IgD-negative memory B cell (primary cell): ENCODE measurements around the gene PDE7B. TPM values are rescaled to one million over a fixed set of nuclear protein-coding genes. Genes with fewer than 3 reads are reported as not detected.

Experiments
- H3K27ac Mint-ChIP-seq, 3 donors: one replicate each; pipeline ENCODE4 v1.8.0; 2020 to 2022; ENCODE audit warnings: mild to moderate bottlenecking in 3 of 3, mixed read lengths in 3 of 3, moderate library complexity in 1 of 3
- H3K27me3 Mint-ChIP-seq: one replicate; pipeline ENCODE4 v1.8.0; 2021; ENCODE audit warnings: mixed read lengths
- H3K36me3 Mint-ChIP-seq: one replicate; pipeline ENCODE4 v1.8.0; 2020; ENCODE audit warnings: mild to moderate bottlenecking, mixed read lengths
- H3K4me1 Mint-ChIP-seq, 3 donors: one replicate each; pipeline ENCODE4 v1.8.0; 2020 to 2022; ENCODE audit warnings: mixed read lengths in 3 of 3, mild to moderate bottlenecking in 1 of 3
- H3K4me3 Mint-ChIP-seq, 4 donors: one replicate each; pipeline ENCODE4 v1.8.0; 2020 to 2022; ENCODE audit warnings: mild to moderate bottlenecking in 4 of 4, mixed read lengths in 4 of 4, moderate library complexity in 3 of 4
- H3K9me3 Mint-ChIP-seq, 3 donors: one replicate each; pipeline ENCODE4 v1.8.0; 2020 to 2021; ENCODE audit warnings: mixed read lengths in 3 of 3, mild to moderate bottlenecking in 1 of 3
- polyA plus RNA-seq: library from polyadenylated mRNA; unstranded; fragments of 300-500 nt; fragmentation: Illumina TruSeq; gene quantifications from one replicate; pipeline ENCODE4 v1.2.3, GENCODE V29; 2021

The PDE7B gene
- polyA plus RNA-seq, 1 donor from 2014 or later, result 0.49 TPM

DNA sequence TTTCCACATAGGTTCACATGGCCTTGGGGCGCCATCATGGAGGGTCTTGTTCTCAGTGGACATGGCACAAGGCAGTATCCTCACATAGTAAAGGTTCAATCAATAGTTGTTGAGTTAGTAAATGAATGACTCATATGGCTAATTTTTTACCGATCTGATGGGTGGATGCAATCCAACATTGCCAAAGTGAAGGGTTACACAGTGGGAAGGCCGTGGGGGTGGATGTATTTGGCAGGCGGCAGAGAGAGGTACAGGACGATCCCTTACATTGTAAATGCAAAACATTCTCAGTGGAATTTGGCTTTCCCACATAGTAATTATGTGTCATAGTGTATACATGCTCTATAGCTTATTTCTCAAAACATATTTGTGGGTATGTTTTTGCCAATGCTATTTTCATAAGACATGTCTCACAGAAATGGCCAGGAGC lies 21.0 kb upstream of the PDE7B start:
- Mint-ChIP-seq H3K9me3 (peaks cover 0 to 3% (median 0%) of the 10 kb centered on the region in 3 donors), H3K27ac (no peak overlapping the region), H3K4me3 (no peak overlapping the region), H3K4me1 (no peaks in the 10 kb centered on the region), H3K27me3 (peaks cover 9% of the 10 kb centered on the region), H3K36me3 (no peaks in the 10 kb centered on the region)

DNA sequence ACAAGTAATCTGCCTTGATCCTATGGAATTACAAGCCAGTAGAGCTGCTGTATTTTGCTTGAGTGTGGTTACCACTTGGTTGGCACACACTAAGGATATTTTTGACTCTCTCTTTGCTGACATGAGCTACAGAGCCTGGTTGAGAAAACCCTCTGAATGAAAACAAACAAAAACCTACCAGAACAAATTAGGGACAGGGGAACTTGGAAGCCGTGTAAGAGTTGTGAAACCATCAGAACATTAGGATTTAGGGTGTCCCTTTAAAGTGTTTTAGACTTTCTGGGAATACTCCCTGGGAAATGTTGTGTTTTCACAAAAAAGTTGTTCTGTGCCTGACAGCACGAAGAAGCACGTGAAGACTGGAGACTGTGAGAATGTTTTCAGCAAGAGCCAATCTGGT lies 20.5 kb upstream of the PDE7B start:
- H3K36me3 Mint-ChIP-seq, result no peaks in the 10 kb centered on the region
- no peaks in the 10 kb centered on the region for H3K4me1 Mint-ChIP-seq
- no peak overlapping the region for H3K4me3 Mint-ChIP-seq
- H3K27me3 Mint-ChIP-seq, result peaks cover 12% of the 10 kb centered on the region
- peaks cover 0 to 2% (median 0%) of the 10 kb centered on the region in 3 donors for H3K9me3 Mint-ChIP-seq
- H3K27ac Mint-ChIP-seq, result no peak overlapping the region

DNA sequence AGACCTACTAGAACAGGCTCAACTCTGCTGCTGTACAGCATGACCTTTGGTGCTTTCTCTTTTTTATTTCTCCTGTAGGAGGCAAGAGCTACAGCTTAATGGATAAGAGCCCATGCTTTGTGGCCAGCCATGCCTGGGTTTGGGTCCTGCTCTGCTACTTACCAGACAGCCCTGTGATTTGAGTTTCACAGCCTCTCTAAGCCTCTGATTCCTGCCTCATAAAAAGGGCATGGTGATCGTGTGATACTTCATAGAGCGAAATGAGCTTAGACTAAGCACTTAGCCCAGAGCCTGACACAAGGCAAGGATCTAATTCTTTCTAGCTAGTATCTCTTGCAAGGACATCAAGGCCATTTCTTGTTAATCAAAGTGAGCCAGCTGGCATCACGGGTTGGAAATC lies 19.3 kb upstream of the PDE7B start:
- H3K27me3 Mint-ChIP-seq, result peaks cover 15% of the 10 kb centered on the region
- no peaks in the 10 kb centered on the region for H3K36me3 Mint-ChIP-seq
- no peaks in the 10 kb centered on the region for H3K4me1 Mint-ChIP-seq
- H3K9me3 Mint-ChIP-seq, result no peaks in the 10 kb centered on the region
- H3K4me3 Mint-ChIP-seq, result no peak overlapping the region
- H3K27ac Mint-ChIP-seq, result no peak overlapping the region

DNA sequence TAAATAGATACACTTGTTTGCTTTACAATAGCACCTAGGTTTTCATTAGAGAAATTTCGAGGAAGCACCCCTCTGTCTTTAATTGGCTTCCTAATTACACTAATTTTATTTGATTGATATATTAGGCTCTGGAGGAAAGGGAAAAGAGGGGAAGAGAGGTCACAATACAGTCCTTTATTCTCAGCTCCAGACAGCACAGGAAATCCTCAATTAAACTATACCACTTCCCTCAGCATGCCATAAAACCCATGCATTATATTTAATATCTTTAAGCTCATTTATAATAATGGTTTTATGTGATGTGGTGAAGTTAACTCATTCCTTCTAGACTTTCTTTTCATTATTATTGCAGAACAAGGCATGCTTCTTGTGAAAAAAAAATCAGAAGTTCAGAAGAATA lies 17.7 kb upstream of the PDE7B start:
- no peak overlapping the region for H3K27ac Mint-ChIP-seq

DNA sequence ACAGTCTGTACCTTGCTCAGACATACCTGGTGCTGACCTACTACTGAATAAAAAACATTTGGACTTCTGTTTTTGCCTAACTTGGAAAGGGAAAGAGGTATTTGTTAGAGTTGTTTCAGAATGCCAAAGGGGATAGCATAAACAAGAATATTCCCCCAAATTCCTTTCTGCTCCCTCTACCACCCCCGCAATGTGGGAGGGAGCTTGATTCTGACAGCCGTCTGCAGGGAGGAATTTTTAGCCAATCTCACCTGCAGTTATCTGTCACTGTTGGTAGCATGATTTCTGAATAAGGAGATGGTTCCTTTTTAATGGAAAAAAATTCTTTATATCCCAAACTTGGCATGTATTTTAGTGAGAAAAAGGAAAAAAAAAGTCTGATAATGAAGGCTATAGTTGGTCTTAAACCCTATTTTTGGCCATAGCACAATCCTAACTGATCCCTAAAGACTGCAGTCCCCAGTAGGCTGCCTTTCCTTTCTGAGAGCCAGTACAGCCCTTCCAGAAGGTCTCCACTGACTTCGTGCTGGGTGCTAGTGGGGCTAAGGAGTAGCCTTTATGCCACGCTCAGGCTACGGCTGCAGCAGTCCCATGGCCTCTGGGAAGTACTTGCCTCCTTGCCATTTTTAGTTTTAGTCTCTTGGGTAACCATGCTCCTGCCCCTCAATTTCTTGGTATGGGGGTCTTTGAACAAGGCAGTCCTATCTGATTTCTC lies 13.6 kb upstream of the PDE7B start:
- Mint-ChIP-seq H3K9me3 (peaks cover 0 to 3% (median 0%) of the 10 kb centered on the region in 3 donors), H3K36me3 (no peaks in the 10 kb centered on the region), H3K4me1 (no peaks in the 10 kb centered on the region), H3K4me3 (no peak overlapping the region), H3K27me3 (peaks cover 16% of the 10 kb centered on the region), H3K27ac (no peak overlapping the region)

More for the DNA sequence above, 17.7 kb upstream of the PDE7B start:
- H3K9me3 Mint-ChIP-seq, result no peaks in the 10 kb centered on the region
- no peaks in the 10 kb centered on the region for H3K36me3 Mint-ChIP-seq
- peaks cover 15% of the 10 kb centered on the region for H3K27me3 Mint-ChIP-seq
- no peaks in the 10 kb centered on the region for H3K4me1 Mint-ChIP-seq
- H3K4me3 Mint-ChIP-seq, result no peak overlapping the region

DNA sequence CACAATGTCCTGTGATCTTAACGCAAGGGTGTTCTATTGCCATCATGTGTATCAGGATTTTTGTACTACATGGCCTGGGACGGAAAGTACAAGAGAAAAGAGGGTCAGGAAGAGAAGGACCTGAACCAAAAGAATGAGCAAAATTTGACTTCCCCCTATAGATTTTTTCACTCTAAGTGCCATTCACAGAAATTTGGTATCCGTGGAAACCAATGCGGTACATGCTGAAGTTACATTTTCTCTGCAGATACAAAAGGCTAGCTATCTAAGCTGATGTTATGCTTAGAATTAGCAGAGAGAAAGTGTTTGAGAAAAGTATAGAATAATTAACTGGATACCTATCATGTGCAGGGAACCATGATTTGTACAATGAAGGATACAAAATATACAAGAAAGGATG lies 12.4 kb upstream of the PDE7B start:
- H3K9me3 Mint-ChIP-seq, result peaks cover 0 to 4% (median 2%) of the 10 kb centered on the region in 3 donors
- H3K27ac Mint-ChIP-seq, result no peak overlapping the region
- H3K27me3 Mint-ChIP-seq, result peaks cover 12% of the 10 kb centered on the region
- no peaks in the 10 kb centered on the region for H3K4me1 Mint-ChIP-seq
- H3K36me3 Mint-ChIP-seq, result no peaks in the 10 kb centered on the region
- H3K4me3 Mint-ChIP-seq, result no peak overlapping the region

DNA sequence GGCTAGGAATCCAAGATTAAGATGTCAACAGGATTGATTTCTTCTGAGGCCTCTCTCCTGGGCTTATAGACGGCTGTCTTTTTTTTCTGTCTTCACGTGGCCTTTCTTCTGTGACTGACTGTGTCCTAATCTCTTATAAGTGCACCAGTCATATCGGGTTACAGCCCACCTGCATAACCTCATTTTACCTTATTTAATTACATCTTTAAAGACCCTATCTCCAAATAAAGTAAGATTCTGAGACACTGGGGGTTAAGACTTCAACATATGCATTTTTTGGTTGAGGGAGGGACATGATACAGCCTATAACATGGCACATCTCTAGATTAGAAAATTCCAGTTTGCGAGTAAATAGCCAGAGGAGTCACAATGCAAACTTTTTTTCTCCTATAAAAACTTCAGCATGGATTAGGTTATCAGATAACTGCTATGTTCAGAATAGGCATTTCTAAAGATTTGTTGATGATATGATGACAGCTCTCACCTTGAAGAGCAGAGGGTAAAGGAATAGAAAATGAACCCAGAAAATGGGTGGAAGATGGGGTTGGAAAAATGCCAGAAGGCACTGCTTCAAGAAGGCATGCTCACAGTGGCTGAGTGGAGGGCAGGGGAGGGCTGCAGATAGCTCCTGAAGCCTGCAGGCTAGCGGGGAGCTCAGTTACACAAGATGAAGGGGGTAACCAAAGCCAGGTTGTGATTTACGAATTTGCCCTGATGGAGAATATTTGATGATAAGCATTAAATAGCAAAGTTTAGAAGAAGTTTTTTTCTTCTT lies 8.7 kb upstream of the PDE7B start:
- H3K9me3 Mint-ChIP-seq, result peaks cover 0 to 4% (median 2%) of the 10 kb centered on the region in 3 donors
- H3K27me3 Mint-ChIP-seq, result peaks cover 2% of the 10 kb centered on the region
- no peak overlapping the region for H3K4me3 Mint-ChIP-seq
- peak overlapping the region in 1 of 3 donors; percentile 67 for H3K27ac Mint-ChIP-seq
- H3K36me3 Mint-ChIP-seq, result no peaks in the 10 kb centered on the region
- H3K4me1 Mint-ChIP-seq, result no peaks in the 10 kb centered on the region

DNA sequence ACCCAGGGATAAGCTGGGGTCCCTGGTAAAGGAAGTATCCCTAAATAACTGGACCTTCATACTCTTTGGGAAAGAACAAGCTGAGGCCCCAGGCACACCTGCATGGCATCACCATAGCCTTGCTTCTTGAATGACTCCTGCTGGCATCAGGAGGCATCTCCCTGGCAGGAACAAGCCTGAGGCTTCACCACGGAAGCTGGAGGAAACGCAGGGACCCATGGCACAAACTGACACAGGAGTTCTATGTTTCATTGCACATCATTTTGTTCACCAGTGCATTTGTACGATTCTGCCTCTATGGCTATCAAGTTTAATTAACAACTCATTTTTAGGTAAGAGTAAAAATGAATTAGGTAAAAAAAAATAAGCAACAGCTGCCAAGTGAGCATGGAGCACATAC lies 619 bp upstream of the PDE7B start:
- Mint-ChIP-seq H3K9me3 (no peaks in the 10 kb centered on the region), H3K4me3 (peak overlapping the region in 2 of 4 donors; percentile 67 to 91), H3K27ac (peak overlapping the region in 2 of 3 donors; percentile 40 to 89), H3K4me1 (peaks cover 6 to 23% (median 14%) of the 10 kb centered on the region in 3 donors), H3K36me3 (no peaks in the 10 kb centered on the region), H3K27me3 (no peaks in the 10 kb centered on the region)

DNA sequence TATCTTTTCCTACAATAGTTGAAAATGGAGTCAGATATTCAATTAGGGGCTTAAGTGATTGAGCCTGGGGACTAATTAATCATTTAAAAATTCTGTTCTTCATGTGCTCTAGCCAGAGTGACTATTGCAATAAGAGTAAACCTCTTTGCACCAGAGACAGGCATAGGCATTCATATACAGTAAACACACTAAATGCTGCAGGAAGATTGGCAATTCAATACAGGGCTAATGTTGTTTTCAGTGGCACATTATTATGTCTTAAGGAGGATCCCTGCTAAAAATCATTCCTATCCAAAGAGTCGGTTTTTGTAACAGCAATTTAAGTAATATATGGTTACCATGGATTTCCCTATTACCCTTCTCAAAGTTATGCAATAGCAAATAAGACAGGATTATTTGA lies 1.2 kb downstream of the PDE7B start:
- no peak overlapping the region for H3K27ac Mint-ChIP-seq
- H3K27me3 Mint-ChIP-seq, result no peaks in the 10 kb centered on the region
- H3K4me3 Mint-ChIP-seq, result peak overlapping the region in 2 of 4 donors; percentile 1 to 46
- H3K4me1 Mint-ChIP-seq, result peaks cover 6 to 23% (median 14%) of the 10 kb centered on the region in 3 donors
- H3K9me3 Mint-ChIP-seq, result no peaks in the 10 kb centered on the region
- no peaks in the 10 kb centered on the region for H3K36me3 Mint-ChIP-seq

DNA sequence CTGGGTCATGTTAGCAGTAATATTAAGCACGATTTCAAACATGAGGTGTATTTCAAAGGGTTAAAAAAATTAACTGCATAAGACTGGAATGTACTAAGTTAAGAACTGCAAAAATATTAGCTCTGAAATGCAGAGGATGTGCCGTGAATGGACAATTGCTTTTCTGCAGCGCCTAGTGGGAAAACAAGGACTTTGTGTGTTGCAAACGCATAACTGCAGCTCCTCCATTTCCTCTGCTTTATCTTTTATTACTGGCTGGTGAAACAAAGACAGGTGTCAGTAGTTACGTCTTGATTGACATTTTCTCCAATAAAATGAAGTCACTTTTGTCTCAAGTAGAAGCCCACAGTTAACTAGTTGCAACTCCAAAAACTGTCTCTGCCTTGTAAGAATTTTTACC lies 1.7 kb downstream of the PDE7B start:
- Mint-ChIP-seq H3K36me3 (no peaks in the 10 kb centered on the region), H3K9me3 (no peaks in the 10 kb centered on the region), H3K4me1 (peaks cover 6 to 23% (median 14%) of the 10 kb centered on the region in 3 donors), H3K4me3 (peak overlapping the region in 3 of 4 donors; percentile 1 to 56 (median 27)), H3K27me3 (no peaks in the 10 kb centered on the region), H3K27ac (no peak overlapping the region)

DNA sequence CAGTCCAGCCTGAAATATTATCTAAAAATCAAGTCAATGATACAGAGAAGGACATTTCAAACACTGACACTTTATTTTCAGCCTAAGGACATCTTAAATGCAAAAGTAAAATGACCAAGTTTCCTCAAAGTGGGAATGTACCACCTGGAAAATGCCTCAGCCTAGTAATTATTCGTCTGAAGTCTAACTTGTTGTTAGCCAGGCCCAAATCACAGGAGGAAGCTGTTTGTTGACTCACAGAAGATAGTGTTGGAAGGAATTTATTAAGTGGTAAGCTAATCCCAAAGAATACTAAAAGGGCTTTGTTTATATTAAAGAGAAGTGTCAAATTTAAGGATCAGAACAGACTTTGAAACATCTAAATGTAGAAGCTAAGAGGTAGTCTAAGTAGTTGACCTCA lies 2.5 kb downstream of the PDE7B start:
- no peaks in the 10 kb centered on the region for H3K36me3 Mint-ChIP-seq
- H3K9me3 Mint-ChIP-seq, result no peaks in the 10 kb centered on the region
- H3K4me3 Mint-ChIP-seq, result no peak overlapping the region
- H3K27ac Mint-ChIP-seq, result no peak overlapping the region
- no peaks in the 10 kb centered on the region for H3K27me3 Mint-ChIP-seq
- peaks cover 6 to 23% (median 14%) of the 10 kb centered on the region in 3 donors for H3K4me1 Mint-ChIP-seq

DNA sequence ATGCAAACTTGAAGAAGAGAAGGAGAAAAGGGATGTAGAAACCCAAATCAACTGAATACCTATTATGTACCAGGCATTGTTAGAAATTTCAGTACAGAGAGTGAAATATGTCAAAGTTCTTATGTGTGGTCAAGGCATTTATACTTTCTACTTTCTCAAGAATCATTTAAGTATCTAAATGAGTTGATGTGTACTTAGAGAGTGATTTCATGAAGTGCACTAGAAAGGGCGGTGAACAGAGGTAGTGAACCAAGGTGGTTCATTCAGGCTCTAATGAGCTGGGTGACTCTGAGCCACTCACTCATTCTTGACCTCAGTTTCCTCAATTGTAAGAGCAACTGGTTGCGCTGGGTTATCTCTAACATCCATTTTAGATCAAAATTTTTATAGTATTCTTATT lies 3.3 kb downstream of the PDE7B start:
- H3K4me3 Mint-ChIP-seq, result peak overlapping the region in 1 of 4 donors; percentile 64
- H3K36me3 Mint-ChIP-seq, result no peaks in the 10 kb centered on the region
- no peaks in the 10 kb centered on the region for H3K9me3 Mint-ChIP-seq
- no peaks in the 10 kb centered on the region for H3K27me3 Mint-ChIP-seq
- peaks cover 6 to 23% (median 14%) of the 10 kb centered on the region in 3 donors for H3K4me1 Mint-ChIP-seq
- H3K27ac Mint-ChIP-seq, result peak overlapping the region in 1 of 3 donors; percentile 79

DNA sequence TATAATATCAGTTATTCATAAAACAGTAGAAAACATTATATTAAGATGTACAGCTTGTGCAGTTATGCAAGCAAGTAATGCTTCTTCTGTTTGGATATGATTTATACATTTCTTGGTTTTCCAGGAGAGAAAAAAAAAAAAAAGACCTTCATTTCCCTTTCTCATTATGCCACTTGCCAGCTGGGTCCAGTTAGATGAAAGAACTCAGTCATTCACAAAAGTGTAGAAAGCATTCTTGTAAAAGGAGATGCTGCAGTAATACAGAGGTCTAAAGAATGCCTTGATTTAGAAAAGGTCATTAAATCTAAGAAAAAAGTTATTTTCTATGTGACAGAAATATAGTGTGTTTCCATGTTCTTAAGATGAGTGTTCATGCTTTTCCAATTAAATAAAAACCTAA lies 7.4 kb downstream of the PDE7B start:
- H3K4me3 Mint-ChIP-seq, result no peak overlapping the region
- H3K27ac Mint-ChIP-seq, result no peak overlapping the region
- no peaks in the 10 kb centered on the region for H3K27me3 Mint-ChIP-seq
- H3K36me3 Mint-ChIP-seq, result no peaks in the 10 kb centered on the region
- peaks cover 5 to 12% (median 6%) of the 10 kb centered on the region in 3 donors for H3K4me1 Mint-ChIP-seq
- H3K9me3 Mint-ChIP-seq, result no peaks in the 10 kb centered on the region

DNA sequence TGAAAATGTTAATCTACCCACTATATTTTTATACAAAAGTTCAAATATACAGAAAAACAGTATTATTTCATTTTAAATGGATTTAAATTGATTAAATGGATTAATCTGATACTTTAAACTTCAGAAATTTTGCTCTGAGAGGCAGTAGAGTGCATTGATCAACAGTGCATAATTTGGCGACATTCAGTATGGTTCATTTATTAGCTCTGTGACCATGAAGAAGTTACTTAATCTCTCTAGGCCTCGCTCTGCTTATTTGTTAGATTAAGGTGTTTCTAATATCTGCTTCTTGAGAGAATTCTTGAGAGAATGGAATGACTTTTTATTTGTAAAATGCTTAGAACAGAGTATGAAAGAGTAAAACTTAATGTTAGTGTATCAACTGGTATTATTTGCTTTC lies 8.9 kb downstream of the PDE7B start:
- Mint-ChIP-seq H3K36me3 (peaks cover 2% of the 10 kb centered on the region), H3K4me1 (peaks cover 5 to 8% (median 6%) of the 10 kb centered on the region in 3 donors), H3K4me3 (no peak overlapping the region), H3K27ac (no peak overlapping the region), H3K9me3 (peaks cover 0 to 3% (median 0%) of the 10 kb centered on the region in 3 donors), H3K27me3 (no peaks in the 10 kb centered on the region)

DNA sequence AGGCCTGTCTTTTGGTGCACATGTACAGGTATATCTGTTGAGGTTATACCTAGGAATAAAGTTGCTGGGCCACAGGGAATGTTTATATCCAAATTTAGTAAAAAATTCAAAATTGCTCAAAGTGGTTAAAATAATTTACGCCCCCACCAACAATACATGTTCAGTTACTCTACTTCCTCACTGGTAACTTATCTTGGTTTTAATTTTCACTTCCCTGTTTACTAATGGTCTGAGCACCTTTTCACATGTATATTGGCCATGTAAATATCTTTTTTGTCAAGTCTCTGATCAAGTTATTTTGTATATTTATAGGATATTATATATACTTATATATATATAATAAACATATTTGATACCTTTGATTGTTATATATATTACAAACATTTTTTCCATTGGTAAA lies 9.7 kb downstream of the PDE7B start:
- no peak overlapping the region for H3K4me3 Mint-ChIP-seq
- H3K36me3 Mint-ChIP-seq, result peaks cover 2% of the 10 kb centered on the region
- H3K27ac Mint-ChIP-seq, result no peak overlapping the region
- H3K27me3 Mint-ChIP-seq, result no peaks in the 10 kb centered on the region
- peaks cover 5 to 8% (median 6%) of the 10 kb centered on the region in 3 donors for H3K4me1 Mint-ChIP-seq
- H3K9me3 Mint-ChIP-seq, result peaks cover 0 to 4% (median 0%) of the 10 kb centered on the region in 3 donors
